CD14-positive monocyte (primary cell): ENCODE data around the gene RHBDL3. TPM values are rescaled to one million over a fixed set of nuclear protein-coding genes. Genes with fewer than 3 reads are reported as not detected.

Experiments
- DNase-seq, 3 donors: peaks; one replicate each; pipeline ENCODE4 v3.0.0-alpha.2; 2011 to 2022
- H2AFZ ChIP-seq: 2 replicates; pipeline ENCODE4 v1.6.0; 2012; ENCODE audit warnings: mild to moderate bottlenecking, low read depth, low read length, inconsistent platforms; ENCODE audit not compliant: insufficient read depth, poor library complexity, severe bottlenecking
- H3K27ac ChIP-seq, 2 donors: 1 replicate in 1 of 2; 2 replicates in 1 of 2; pipeline ENCODE4 v1.5.1; 2012 to 2013; ENCODE audit warnings: low read length in 2 of 2, control low read depth in 1 of 2, inconsistent platforms in 1 of 2, low read depth in 1 of 2, mild to moderate bottlenecking in 1 of 2
- H3K27me3 ChIP-seq, 2 donors: one replicate each; pipeline versions ENCODE4 v1.6.0 to v1.6.1; 2011 to 2013; ENCODE audit warnings: low read length in 2 of 2; ENCODE audit not compliant: control insufficient read depth in 2 of 2, insufficient read depth in 2 of 2
- H3K36me3 ChIP-seq, 2 donors: replicated peaks in 1 of 2; 1 replicate in 1 of 2; 2 replicates in 1 of 2; pipeline versions ENCODE4 v1.5.1 to v1.6.1; 2012 to 2013; ENCODE audit warnings: low read length in 2 of 2, control low read depth in 1 of 2, inconsistent platforms in 1 of 2, mild to moderate bottlenecking in 1 of 2; ENCODE audit not compliant: insufficient read depth in 2 of 2, control insufficient read depth in 1 of 2
- H3K4me1 ChIP-seq, 2 donors: 1 replicate in 1 of 2; 2 replicates in 1 of 2; pipeline versions ENCODE4 v1.5.1 to v1.6.1; 2012 to 2013; ENCODE audit warnings: low read length in 2 of 2, control low read depth in 1 of 2, inconsistent platforms in 1 of 2, mild to moderate bottlenecking in 1 of 2, moderate library complexity in 1 of 2; ENCODE audit not compliant: insufficient read depth in 2 of 2, control insufficient read depth in 1 of 2
- H3K4me2 ChIP-seq: replicated peaks from 2 replicates; pipeline ENCODE3; 2012; ENCODE audit warnings: low read length, moderate library complexity, mild to moderate bottlenecking; ENCODE audit not compliant: poor library complexity, severe bottlenecking; ENCODE audit errors: extremely low read depth
- H3K4me3 ChIP-seq, 3 experiments: fragments of 200-600 bp in 1 of 3; sonication (generic) in 1 of 3; replicated peaks in 1 of 3; 1 replicate in 2 of 3; 2 replicates in 1 of 3; pipeline ENCODE4 v1.5.1; 2011 to 2013; ENCODE audit warnings: low read length in 3 of 3, mild to moderate bottlenecking in 3 of 3, control low read depth in 2 of 3, low read depth in 2 of 3, inconsistent platforms in 1 of 3, moderate library complexity in 1 of 3
- H3K79me2 ChIP-seq: 2 replicates; pipeline ENCODE4 v1.6.0; 2012; ENCODE audit warnings: mild to moderate bottlenecking, control low read depth, inconsistent platforms, low read length, moderate library complexity; ENCODE audit not compliant: insufficient read depth
- H3K9ac ChIP-seq: 2 replicates; pipeline ENCODE4 v1.6.0; 2017; ENCODE audit warnings: low read length, mild to moderate bottlenecking; ENCODE audit not compliant: insufficient read depth, poor library complexity, severe bottlenecking
- H3K9me3 ChIP-seq, 2 donors: replicated peaks in 1 of 2; 1 replicate in 1 of 2; 2 replicates in 1 of 2; pipeline versions ENCODE4 v1.5.1 to v1.6.1; 2012 to 2013; ENCODE audit warnings: low read length in 2 of 2, control low read depth in 1 of 2; ENCODE audit not compliant: control insufficient read depth in 1 of 2, insufficient read depth in 1 of 2
- H4K20me1 ChIP-seq: 2 replicates; pipeline ENCODE4 v1.6.0; 2012; ENCODE audit warnings: mild to moderate bottlenecking, low read length, control low read depth, moderate library complexity; ENCODE audit not compliant: insufficient read depth
- H3K27ac Mint-ChIP-seq, 7 donors: one replicate each; pipeline ENCODE4 v1.8.0; 2020; ENCODE audit warnings: mild to moderate bottlenecking in 7 of 7, mixed read lengths in 7 of 7, moderate library complexity in 6 of 7, inconsistent platforms in 2 of 7
- H3K27me3 Mint-ChIP-seq, 3 donors: one replicate each; pipeline ENCODE4 v1.8.0; 2021 to 2022; ENCODE audit warnings: low read depth in 3 of 3, mild to moderate bottlenecking in 3 of 3, mixed read lengths in 3 of 3, moderate library complexity in 3 of 3, inconsistent platforms in 1 of 3
- H3K36me3 Mint-ChIP-seq, 2 donors: one replicate each; pipeline ENCODE4 v1.8.0; 2020; ENCODE audit warnings: mixed read lengths in 2 of 2, inconsistent platforms in 1 of 2, mild to moderate bottlenecking in 1 of 2
- H3K4me1 Mint-ChIP-seq: one replicate; pipeline ENCODE4 v1.8.0; 2020; ENCODE audit warnings: mild to moderate bottlenecking, mixed read lengths
- H3K4me3 Mint-ChIP-seq, 2 donors: one replicate each; pipeline ENCODE4 v1.8.0; 2020; ENCODE audit warnings: mild to moderate bottlenecking in 2 of 2, mixed read lengths in 2 of 2, moderate library complexity in 1 of 2
- H3K9me3 Mint-ChIP-seq, 7 donors: one replicate each; pipeline ENCODE4 v1.8.0; 2020 to 2022; ENCODE audit warnings: mixed read lengths in 7 of 7, mild to moderate bottlenecking in 6 of 7, moderate library complexity in 6 of 7, inconsistent platforms in 2 of 7
- CTCF ChIP-seq: fragments of 200-600 bp; IDR thresholded peaks from one replicate; pipeline ENCODE4 v1.8.0; 2022; ENCODE audit warnings: antibody characterized with exemption, mild to moderate bottlenecking
- WGBS: methylation state at CpG from one replicate; pipeline ENCODE4 v1.1.5; 2013; ENCODE audit warnings: missing lambda C conversion rate; ENCODE audit not compliant: insufficient coverage; 5-methylcytosine and 5-hydroxymethylcytosine counted together
- intact Hi-C, 2 donors: fragments of 100-400 bp; cut with micrococcal nuclease; formaldehyde crosslinking; loops; one replicate each; pipeline versions ENCODE4 v1.15.0 to v1.15.1; 2023
- polyA plus RNA-seq, 3 donors: library from polyadenylated mRNA; depleted of rRNA in 1 of 3; unstranded in 2 of 3; stranded (reverse) in 1 of 3; fragments of 300-500 nt in 2 of 3; fragments of >200 nt in 1 of 3; fragmentation: Illumina TruSeq in 2 of 3; gene quantifications; 1 replicate in 2 of 3; 2 replicates in 1 of 3; pipeline ENCODE4 v1.2.3, GENCODE V29; 2012 to 2021

Gene RHBDL3
- polyA plus RNA-seq, 3 donors: 0.05 TPM; not detected in 2

GRCh38 chr17:32323811-32324491 is 58.3 kb downstream of the RHBDL3 start:
- no peak for TF ChIP-seq CTCF
- 55% methylated on average over 4 of the region's 11 CpGs for WGBS
- Histone ChIP-seq H3K9me3 (no peaks in the 10 kb centered on the region), H4K20me1 (no peaks in the 10 kb centered on the region), H3K27me3 (no peaks in the 10 kb centered on the region), H3K79me2 (no peaks in the 10 kb centered on the region), H3K9ac (no peak overlapping the region), H2AFZ (peak overlapping the region; percentile 67), H3K4me2 (peak overlapping the region; percentile 57), H3K4me3 (peak overlapping the region in 1 of 3 experiments; percentile 48), H3K36me3 (no peaks in the 10 kb centered on the region), H3K4me1 (peaks cover 17 to 28% of the 10 kb centered on the region in 2 donors), H3K27ac (peak overlapping the region; percentile 3 to 22)
- H3K27ac Mint-ChIP-seq: peak overlapping the region in 5 of 7 donors; percentile 6 to 65 (median 21)
- peaks cover 36% of the 10 kb centered on the region for H3K4me1 Mint-ChIP-seq
- H3K36me3 Mint-ChIP-seq: peaks cover 0 to 2% of the 10 kb centered on the region in 2 donors
- DNase-seq: peak; percentile 34 to 62 (median 38)
- H3K27me3 Mint-ChIP-seq: peaks cover 2 to 8% (median 4%) of the 10 kb centered on the region in 3 donors
- H3K4me3 Mint-ChIP-seq: peak overlapping the region; percentile 47 to 78
- peaks cover 0 to 3% (median 0%) of the 10 kb centered on the region in 7 donors for H3K9me3 Mint-ChIP-seq
- intact Hi-C loops: loop anchor here in 1 of 2 donors (5.0 kb wide), 1 partner anchor 72 kb away; no protein-coding TSS in a partner anchor

DNA sequence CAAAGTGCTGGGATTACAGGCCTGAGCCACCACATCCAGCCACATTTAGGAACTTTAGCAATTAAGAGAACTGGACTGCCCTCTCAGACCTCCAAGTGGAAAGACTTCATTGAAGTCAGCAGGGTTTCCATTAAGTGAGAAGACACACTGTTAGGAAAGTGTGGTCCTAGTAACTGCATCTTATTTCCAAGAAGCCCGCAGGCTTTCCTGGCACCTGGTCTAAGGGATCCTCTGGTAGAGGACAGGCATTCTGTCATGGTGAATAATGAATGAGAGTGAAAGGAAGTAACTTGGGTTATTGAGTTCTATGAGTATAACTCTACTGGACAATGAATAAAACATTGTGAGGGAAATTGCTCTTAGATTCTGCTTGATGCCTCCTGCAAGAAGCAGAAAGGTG is 62.3 kb downstream of the RHBDL3 start:
- Histone ChIP-seq H3K36me3 (no peaks in the 10 kb centered on the region), H3K9ac (no peak overlapping the region), H3K4me2 (no peak overlapping the region), H3K9me3 (no peaks in the 10 kb centered on the region), H3K27ac (no peak overlapping the region), H3K79me2 (peaks cover 4% of the 10 kb centered on the region), H4K20me1 (no peaks in the 10 kb centered on the region), H3K27me3 (no peaks in the 10 kb centered on the region), H3K4me3 (no peak overlapping the region), H3K4me1 (peaks cover 48 to 52% of the 10 kb centered on the region in 2 donors), H2AFZ (no peak overlapping the region)
- WGBS: no CpG with 5 or more reads among the region's 1 CpG
- H3K9me3 Mint-ChIP-seq: no peaks in the 10 kb centered on the region
- H3K36me3 Mint-ChIP-seq: no peaks in the 10 kb centered on the region
- H3K27me3 Mint-ChIP-seq: peaks cover 2 to 8% (median 2%) of the 10 kb centered on the region in 3 donors
- TF ChIP-seq CTCF: no peak
- intact Hi-C loops: no loop called here
- no peak for DNase-seq
- H3K27ac Mint-ChIP-seq: no peak overlapping the region
- no peak overlapping the region for H3K4me3 Mint-ChIP-seq
- peaks cover 62% of the 10 kb centered on the region for H3K4me1 Mint-ChIP-seq
